Measurements from ENCODE around the gene LUC7L. TPM values are rescaled to one million over a fixed set of nuclear protein-coding genes. Genes with fewer than 3 reads are reported as not detected.

Gene LUC7L
- polyA plus RNA-seq, 1 donor (not counting 4 experiments of a cell fraction or from before 2014, with no cell fraction given): 31.0 TPM

DNA sequence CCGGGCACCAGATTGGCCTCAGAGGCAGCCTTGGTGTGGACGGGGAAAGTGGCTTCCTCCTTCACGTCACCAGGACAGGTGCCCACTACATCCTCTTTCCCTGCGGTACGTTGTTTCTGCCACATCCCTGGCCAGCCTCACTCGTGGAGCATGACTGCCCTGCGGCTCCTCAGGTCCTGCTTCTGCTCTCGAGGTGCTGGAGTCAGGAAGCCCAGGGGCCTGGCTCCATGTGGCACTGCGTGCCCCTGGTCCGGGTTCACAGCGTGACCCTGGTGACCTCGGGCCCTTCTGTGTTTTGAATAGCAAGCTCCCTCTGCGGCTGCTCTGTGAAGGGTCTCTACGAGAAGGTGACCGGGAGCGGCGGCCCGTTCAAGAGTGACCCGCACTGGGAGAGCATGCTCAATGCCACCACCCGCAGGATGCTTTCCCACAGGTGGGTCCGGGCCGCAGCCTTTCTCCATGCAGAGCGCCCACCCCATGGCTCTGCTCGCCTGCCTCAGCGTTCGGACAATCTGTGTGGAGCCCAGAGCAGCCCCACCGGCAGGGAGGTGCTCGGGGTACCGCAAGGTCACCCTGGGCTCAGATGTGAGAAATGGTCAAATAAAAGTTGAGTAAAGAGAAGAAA is 33.0 kb upstream of the LUC7L start:
- TF ChIP-seq, protein P1, sequence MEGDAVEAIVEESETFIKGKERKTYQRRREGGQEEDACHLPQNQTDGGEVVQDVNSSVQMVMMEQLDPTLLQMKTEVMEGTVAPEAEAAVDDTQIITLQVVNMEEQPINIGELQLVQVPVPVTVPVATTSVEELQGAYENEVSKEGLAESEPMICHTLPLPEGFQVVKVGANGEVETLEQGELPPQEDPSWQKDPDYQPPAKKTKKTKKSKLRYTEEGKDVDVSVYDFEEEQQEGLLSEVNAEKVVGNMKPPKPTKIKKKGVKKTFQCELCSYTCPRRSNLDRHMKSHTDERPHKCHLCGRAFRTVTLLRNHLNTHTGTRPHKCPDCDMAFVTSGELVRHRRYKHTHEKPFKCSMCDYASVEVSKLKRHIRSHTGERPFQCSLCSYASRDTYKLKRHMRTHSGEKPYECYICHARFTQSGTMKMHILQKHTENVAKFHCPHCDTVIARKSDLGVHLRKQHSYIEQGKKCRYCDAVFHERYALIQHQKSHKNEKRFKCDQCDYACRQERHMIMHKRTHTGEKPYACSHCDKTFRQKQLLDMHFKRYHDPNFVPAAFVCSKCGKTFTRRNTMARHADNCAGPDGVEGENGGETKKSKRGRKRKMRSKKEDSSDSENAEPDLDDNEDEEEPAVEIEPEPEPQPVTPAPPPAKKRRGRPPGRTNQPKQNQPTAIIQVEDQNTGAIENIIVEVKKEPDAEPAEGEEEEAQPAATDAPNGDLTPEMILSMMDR (optimal IDR thresholded peaks at IDR 0.05 in 1 of 3, IDR thresholded peaks at IDR 0.05 in 1 of 3, conservative IDR thresholded peaks at IDR 0.05 in 1 of 3; ENCODE audit: extremely low read depth in 1 of 3, insufficient read depth in 2 of 3, low read length in 3 of 3): no peak
- TF ChIP-seq EZH2 (IDR thresholded peaks at IDR 0.05; ENCODE audit: low read length): no peak
- DNase-seq (ENCODE audit: low read depth, low spot score): no peak
- Histone ChIP-seq H3K36me3 (ENCODE audit: control insufficient read depth in 2 of 2, extremely low read depth in 1 of 2, insufficient read depth in 2 of 2, low read length in 2 of 2) (peaks cover 0 to 15% of the 10 kb centered on the region in 2 experiments), H2AFZ (ENCODE audit: control insufficient read depth, low read length) (no peak overlapping the region), H3K27me3 (ENCODE audit: control insufficient read depth, extremely low read depth, insufficient read depth, low read length) (no peaks in the 10 kb centered on the region), H3K27ac (ENCODE audit: control insufficient read depth, insufficient read depth, low read length) (no peak overlapping the region), H4K20me1 (ENCODE audit: control insufficient read depth, extremely low read depth, insufficient read depth, low read length) (no peaks in the 10 kb centered on the region), H3K4me3 (ENCODE audit: control insufficient read depth in 2 of 3, extremely low read depth in 1 of 3, insufficient read depth in 2 of 3, low read depth in 1 of 3, low read length in 3 of 3) (no peak overlapping the region), H3K79me2 (ENCODE audit: control insufficient read depth, insufficient read depth, low read length) (no peaks in the 10 kb centered on the region), H3K4me2 (ENCODE audit: control insufficient read depth, extremely low read depth, insufficient read depth, low read depth, low read length) (no peak overlapping the region), H3K4me1 (ENCODE audit: control insufficient read depth, extremely low read depth, insufficient read depth, low read length) (peaks cover 8% of the 10 kb centered on the region), H3K9ac (ENCODE audit: control insufficient read depth, extremely low read depth, insufficient read depth, low read length) (no peak overlapping the region), H3K9me1 (ENCODE audit: control insufficient read depth, extremely low read depth, insufficient read depth, low read length) (no peaks in the 10 kb centered on the region), H3K9me3 (ENCODE audit: control insufficient read depth, low read depth, low read length) (no peaks in the 10 kb centered on the region)
- dilution Hi-C loops (cut with MboI; ENCODE audit: extremely low pct_ligation_motif_present, low sequenced_read_pairs): no loop called here
- FAIRE-seq: no peak

DNA sequence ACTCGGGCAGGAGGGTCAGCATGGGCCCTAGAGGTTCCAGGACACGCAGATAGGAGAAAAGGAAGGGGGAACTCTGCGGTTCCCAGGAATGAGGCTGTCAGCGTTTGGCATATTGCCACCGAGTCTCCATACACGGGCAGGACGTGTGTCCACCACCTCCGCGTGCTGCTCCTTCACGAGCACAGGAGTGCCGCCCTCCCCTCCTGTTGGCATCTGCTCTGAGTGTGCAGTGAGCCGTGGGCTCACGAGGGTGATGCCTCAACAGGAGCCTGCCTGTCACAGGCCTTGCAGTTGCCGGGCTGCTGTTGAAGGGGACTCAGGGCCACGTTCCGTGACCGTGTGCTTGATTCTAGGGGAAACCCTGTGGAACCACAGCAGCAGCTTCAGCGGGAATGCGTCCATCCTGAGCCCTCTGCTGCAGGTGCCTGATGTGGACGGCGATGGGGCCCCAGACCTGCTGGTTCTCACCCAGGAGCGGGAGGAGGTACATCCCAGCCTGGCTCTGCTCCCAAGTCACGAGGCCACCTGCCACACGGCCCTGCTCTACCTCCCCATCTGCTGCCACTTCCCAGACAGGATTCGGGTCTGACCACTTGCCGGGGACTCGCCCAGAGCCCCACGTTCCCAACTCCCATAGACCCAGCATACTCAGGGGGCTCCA is 31.9 kb upstream of the LUC7L start:
- no peaks in the 10 kb centered on the region for H3K79me2 ChIP-seq (ENCODE audit: control insufficient read depth, insufficient read depth, low read length)
- no peaks in the 10 kb centered on the region for H3K9me3 ChIP-seq (ENCODE audit: control insufficient read depth, low read depth, low read length)
- peaks cover 8% of the 10 kb centered on the region for H3K4me1 ChIP-seq (ENCODE audit: control insufficient read depth, extremely low read depth, insufficient read depth, low read length)
- no peak overlapping the region for H2AFZ ChIP-seq (ENCODE audit: control insufficient read depth, low read length)
- no peak overlapping the region for H3K4me2 ChIP-seq (ENCODE audit: control insufficient read depth, extremely low read depth, insufficient read depth, low read depth, low read length)
- H3K27ac ChIP-seq (ENCODE audit: control insufficient read depth, insufficient read depth, low read length): no peak overlapping the region
- DNase-seq (ENCODE audit: low read depth, low spot score): no peak
- no peaks in the 10 kb centered on the region for H3K9me1 ChIP-seq (ENCODE audit: control insufficient read depth, extremely low read depth, insufficient read depth, low read length)
- no peaks in the 10 kb centered on the region for H4K20me1 ChIP-seq (ENCODE audit: control insufficient read depth, extremely low read depth, insufficient read depth, low read length)
- no peak for FAIRE-seq
- peaks cover 0 to 15% of the 10 kb centered on the region in 2 experiments for H3K36me3 ChIP-seq (ENCODE audit: control insufficient read depth in 2 of 2, extremely low read depth in 1 of 2, insufficient read depth in 2 of 2, low read length in 2 of 2)
- H3K27me3 ChIP-seq (ENCODE audit: control insufficient read depth, extremely low read depth, insufficient read depth, low read length): no peaks in the 10 kb centered on the region
- dilution Hi-C loops (cut with MboI; ENCODE audit: extremely low pct_ligation_motif_present, low sequenced_read_pairs): no loop called here
- no peak for TF ChIP-seq EZH2 (IDR thresholded peaks at IDR 0.05; ENCODE audit: low read length)
- H3K9ac ChIP-seq (ENCODE audit: control insufficient read depth, extremely low read depth, insufficient read depth, low read length): no peak overlapping the region
- no peak overlapping the region for H3K4me3 ChIP-seq (ENCODE audit: control insufficient read depth in 2 of 3, extremely low read depth in 1 of 3, insufficient read depth in 2 of 3, low read depth in 1 of 3, low read length in 3 of 3)

Measured in keratinocyte (primary cell).